Pericardium fibroblast (primary cell): ENCODE data around the gene PLCE1. TPM values are rescaled to one million over a fixed set of nuclear protein-coding genes. Genes with fewer than 3 reads are reported as not detected.

ENCODE experiments used
- total RNA-seq: library from RNA; depleted of rRNA; stranded (reverse); fragments of >200 nt; gene quantifications from 2 replicates; pipeline ENCODE4 v1.2.3, GENCODE V29; 2015

The PLCE1 gene
- 3.6 and 6.0 TPM in 2 replicates for total RNA-seq

DNA sequence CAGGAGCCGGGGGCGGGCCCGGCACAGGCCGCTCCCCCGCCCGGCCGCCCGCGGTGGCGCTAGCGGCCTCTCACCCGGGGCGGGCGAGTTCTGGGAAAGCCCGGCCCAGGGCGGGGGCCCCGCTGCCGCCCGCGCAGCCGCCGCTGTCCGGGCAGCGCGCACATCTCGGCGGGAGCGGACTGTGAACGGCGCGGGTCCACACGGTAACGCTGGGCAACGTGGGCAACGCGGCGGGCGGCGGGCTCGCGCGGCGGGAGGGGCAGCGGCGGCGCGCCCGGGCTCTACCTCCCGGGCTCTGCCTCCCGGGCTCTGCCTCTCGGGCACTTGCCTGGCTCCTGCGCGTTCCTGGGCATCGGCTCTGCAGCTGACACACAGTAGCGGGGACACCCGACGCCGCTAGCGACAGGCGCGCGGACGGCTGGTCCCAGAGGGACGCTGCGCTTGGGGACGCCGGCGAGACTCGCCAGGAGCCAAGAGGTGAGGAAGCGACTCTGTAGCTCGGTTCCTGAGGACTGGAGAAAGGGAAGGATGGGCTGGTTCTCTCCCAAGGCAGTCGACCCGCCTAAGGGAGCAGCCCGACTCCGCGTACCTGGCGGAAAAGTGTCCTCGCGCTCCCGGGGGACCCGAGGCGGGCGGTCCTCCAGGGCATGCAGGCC is at the start of gene PLCE1:
PLCE1 (plus strand) TSS at position 150 of the 656 bp plus-strand sequence. CDS start 37,116 bp downstream, outside the sequence.

Other genes starting within 250 kb of the PLCE1 start
- gene LGI1, start 236.0 kb upstream of the PLCE1 start, total RNA-seq = not detected in 2 replicates
- gene SLC35G1, start 100.0 kb upstream of the PLCE1 start, total RNA-seq = 2.2 and 3.6 TPM in 2 replicates